SK-N-SH (cell line): ENCODE measurements around the gene ACSF3. TPM values are rescaled to one million over a fixed set of nuclear protein-coding genes. Genes with fewer than 3 reads are reported as not detected.

ENCODE experiments used
- CTCF ChIA-PET: fragments of 300-600, 350-600 bp; formaldehyde crosslinking; extraction: SDS; loops from one replicate; lab custom pipeline; 2021; lab: Yijun Ruan, JAX
- POLR2A ChIA-PET: fragments of 350-600 bp; sonication (Branson Sonifier 250); formaldehyde crosslinking; extraction: SDS; loops from one replicate; lab custom pipeline; 2020; ENCODE audit warnings: antibody characterized with exemption, inconsistent platforms; lab: Yijun Ruan, JAX
- DNase-seq: peaks from one replicate; pipeline ENCODE4 v3.0.0; 2012
- H2AFZ ChIP-seq: fragments of 200-600 bp; sonication (generic); 2 replicates; pipeline ENCODE4 v1.8.1; 2016; ENCODE audit warnings: antibody characterized with exemption, mild to moderate bottlenecking, low read depth
- H3F3A ChIP-seq: fragments of 200-600 bp; sonication (generic); replicated peaks from 2 replicates; pipeline ENCODE3; 2016; ENCODE audit warnings: antibody characterized with exemption, mild to moderate bottlenecking; ENCODE audit not compliant: insufficient read depth
- H3K27ac ChIP-seq, 2 experiments: fragments of 200-500 bp in 1 of 2; fragments of 200-600 bp in 1 of 2; sonication (Bioruptor generic) in 1 of 2; sonication (generic), shearing (Covaris generic) in 1 of 2; 2 replicates each; pipeline versions ENCODE4 v1.5.1 to v1.6.1; 2014 to 2016; ENCODE audit warnings: low read depth in 2 of 2, inconsistent platforms in 1 of 2, low read length in 1 of 2, mild to moderate bottlenecking in 1 of 2, mixed read lengths in 1 of 2
- H3K27me3 ChIP-seq: fragments of 200-600 bp; sonication (generic), shearing (Covaris generic); 2 replicates; pipeline ENCODE4 v1.6.1; 2016; ENCODE audit warnings: mixed run types; ENCODE audit not compliant: insufficient read depth
- H3K36me3 ChIP-seq, 2 experiments: fragments of 200-500 bp in 1 of 2; fragments of 200-600 bp in 1 of 2; sonication (Bioruptor generic) in 1 of 2; sonication (generic) in 1 of 2; replicated peaks in 1 of 2; 2 replicates each; pipeline versions ENCODE3 to v1.5.1; 2014 to 2016; ENCODE audit warnings: low read length in 1 of 2, mild to moderate bottlenecking in 1 of 2; ENCODE audit not compliant: insufficient read depth in 2 of 2, control insufficient read depth in 1 of 2
- H3K4me1 ChIP-seq, 2 experiments: fragments of 200-500 bp in 1 of 2; fragments of 200-600 bp in 1 of 2; sonication (Bioruptor generic) in 1 of 2; sonication (generic), shearing (Covaris generic) in 1 of 2; 2 replicates each; pipeline versions ENCODE4 v1.5.1 to v1.6.1; 2014 to 2016; ENCODE audit warnings: low read depth in 1 of 2, low read length in 1 of 2, mixed run types in 1 of 2; ENCODE audit not compliant: insufficient read depth in 2 of 2, control insufficient read depth in 1 of 2
- H3K4me2 ChIP-seq: fragments of 200-600 bp; sonication (generic), shearing (Covaris generic); 2 replicates; pipeline ENCODE4 v1.6.1; 2017; ENCODE audit warnings: mixed run types
- H3K4me3 ChIP-seq, 2 experiments: fragments of 200-500 bp in 1 of 2; fragments of 200-600 bp in 1 of 2; sonication (Bioruptor generic) in 1 of 2; sonication (generic), shearing (Covaris generic) in 1 of 2; 2 replicates each; pipeline versions ENCODE4 v1.5.1 to v1.8.1; 2014 to 2016; ENCODE audit warnings: low read depth in 2 of 2, inconsistent platforms in 1 of 2, low read length in 1 of 2, mild to moderate bottlenecking in 1 of 2, mixed read lengths in 1 of 2, moderate library complexity in 1 of 2
- H3K79me2 ChIP-seq: fragments of 200-600 bp; sonication (generic); 2 replicates; pipeline ENCODE4 v1.8.1; 2017; ENCODE audit warnings: mild to moderate bottlenecking; ENCODE audit not compliant: insufficient read depth
- H3K9ac ChIP-seq: fragments of 200-600 bp; sonication (generic); 2 replicates; pipeline ENCODE4 v1.6.1; 2017; ENCODE audit warnings: mixed run types
- H3K9me2 ChIP-seq: fragments of 200-600 bp; sonication (generic); 2 replicates; pipeline ENCODE4 v1.6.1; 2017; ENCODE audit warnings: mixed run types
- H3K9me3 ChIP-seq: fragments of 200-600 bp; sonication (generic); 2 replicates; pipeline ENCODE4 v1.6.1; 2017; ENCODE audit warnings: mixed run types, mild to moderate bottlenecking, moderate library complexity
- H4K20me1 ChIP-seq: fragments of 200-600 bp; sonication (generic); 2 replicates; pipeline ENCODE4 v1.6.1; 2017; ENCODE audit warnings: mild to moderate bottlenecking, mixed run types; ENCODE audit not compliant: insufficient read depth
- CHD2 ChIP-seq: fragments of 150-350 bp; IDR thresholded peaks from 2 replicates; pipeline ENCODE4 v1.6.1; 2018; ENCODE audit warnings: low read length; ENCODE audit not compliant: partially characterized antibody
- CTCF ChIP-seq: fragments of 200-600 bp; sonication (generic); IDR thresholded peaks from 2 replicates; pipeline ENCODE4 v1.6.1; 2017; ENCODE audit warnings: antibody characterized with exemption, mild to moderate bottlenecking, moderate library complexity
- ELF1 ChIP-seq: IDR thresholded peaks from 2 replicates; pipeline ENCODE4 v1.4.0; 2012
- EZH2phosphoT487 ChIP-seq: fragments of 200-600 bp; sonication (generic); IDR thresholded peaks from 2 replicates; pipeline ENCODE4 v1.6.1; 2017; ENCODE audit warnings: low read depth, mixed run types, mild to moderate bottlenecking, antibody characterized with exemption, moderate library complexity, borderline replicate concordance
- FOSL2 ChIP-seq: IDR thresholded peaks from 2 replicates; pipeline ENCODE4 v1.4.0; 2012; ENCODE audit warnings: low read depth, mild to moderate bottlenecking, moderate library complexity, borderline replicate concordance
- GABPA ChIP-seq: IDR thresholded peaks from 2 replicates; pipeline ENCODE4 v1.4.0; 2012; ENCODE audit warnings: low read depth, mild to moderate bottlenecking
- IRF3 ChIP-seq: fragments of 150-350 bp; IDR thresholded peaks from 2 replicates; pipeline ENCODE4 v1.6.1; 2016; ENCODE audit warnings: mild to moderate bottlenecking, low read depth, low read length
- JUND ChIP-seq: IDR thresholded peaks from 2 replicates; pipeline ENCODE4 v1.4.0; 2012
- NRF1 ChIP-seq: IDR thresholded peaks from 2 replicates; pipeline ENCODE4 v1.6.1; 2012; ENCODE audit warnings: low read depth, mild to moderate bottlenecking, low read length
- RXRA ChIP-seq: IDR thresholded peaks from 2 replicates; pipeline ENCODE4 v1.4.0; 2012; ENCODE audit warnings: low read depth, mild to moderate bottlenecking, borderline replicate concordance
- TAF1 ChIP-seq: IDR thresholded peaks from 2 replicates; pipeline ENCODE4 v1.6.1; 2012; ENCODE audit warnings: low read depth, mild to moderate bottlenecking, low read length, moderate library complexity, borderline replicate concordance
- WGBS: methylation state at CpG from one replicate; pipeline ENCODE4 v1.1.6; 2017; ENCODE audit warnings: low lambda C conversion rate; 5-methylcytosine and 5-hydroxymethylcytosine counted together
- polyA plus RNA-seq, 3 experiments: library from polyadenylated mRNA; depleted of rRNA; stranded (reverse); fragments of >200 nt; gene quantifications; 2 replicates each; pipeline ENCODE4 v1.2.3, GENCODE V29; 2012

ACSF3 gene
- polyA plus RNA-seq, 1 of the 3 experiments (the other 2 are of a cell fraction), result 18.8 TPM

- no peak for TF ChIP-seq CTCF
- TF ChIP-seq ELF1, result no peak
- no peak for TF ChIP-seq TAF1
- no peak for TF ChIP-seq RXRA
- no peak for TF ChIP-seq JUND
Measured at GRCh38 chr16:89140981-89141883, 47.6 kb downstream of the ACSF3 start (continued).

GRCh38 chr16:89141884-89142267 lies 48.2 kb downstream of the ACSF3 start:
- Histone ChIP-seq H2AFZ (no peak overlapping the region), H4K20me1 (0 out of 2 replicates have a peak, but pooled peaks cover 5% of the 10 kb centered on the region), H3K9me3 (no peaks in the 10 kb centered on the region)
- WGBS, result 100% methylated on average over 10 of the region's 13 CpGs
- TF ChIP-seq GABPA (no peak), FOSL2 (no peak), EZH2phosphoT487 (no peak), NRF1 (no peak), CHD2 (no peak), IRF3 (no peak)
- TF ChIP-seq, all 33 proteins: peak for 0
- Histone ChIP-seq H3K4me3 (no peak overlapping the region), H3K4me1 (peaks cover 0 to 11% of the 10 kb centered on the region in 2 experiments; a peak in 1 of 4 replicates), H3K27me3 (no peaks in the 10 kb centered on the region), H3K36me3 (peaks cover 0 to 17% of the 10 kb centered on the region in 2 experiments), H3K9ac (no peak overlapping the region), H3F3A (no peaks in the 10 kb centered on the region), H3K4me2 (no peak overlapping the region), H3K79me2 (no peaks in the 10 kb centered on the region), H3K27ac (no peak overlapping the region), H3K9me2 (no peaks in the 10 kb centered on the region)
- DNase-seq, result no peak
- ChIA-PET POLR2A (no interaction called here), CTCF (no interaction called here)
